WI38 (cell line): Measurements from ENCODE around the gene CASP1.

ENCODE experiments used
- H3K4me3 ChIP-seq: 2 replicates; pipeline ENCODE4 v1.5.1; 2011; ENCODE audit warnings: low read depth, mild to moderate bottlenecking, control low read depth, low read length
- TF ChIP-seq, protein P1 (sequence below): IDR thresholded peaks from 2 replicates; pipeline ENCODE4 v1.5.1; 2012; ENCODE audit warnings: low read depth, mild to moderate bottlenecking, control low read depth, low read length

The CASP1 gene

DNA sequence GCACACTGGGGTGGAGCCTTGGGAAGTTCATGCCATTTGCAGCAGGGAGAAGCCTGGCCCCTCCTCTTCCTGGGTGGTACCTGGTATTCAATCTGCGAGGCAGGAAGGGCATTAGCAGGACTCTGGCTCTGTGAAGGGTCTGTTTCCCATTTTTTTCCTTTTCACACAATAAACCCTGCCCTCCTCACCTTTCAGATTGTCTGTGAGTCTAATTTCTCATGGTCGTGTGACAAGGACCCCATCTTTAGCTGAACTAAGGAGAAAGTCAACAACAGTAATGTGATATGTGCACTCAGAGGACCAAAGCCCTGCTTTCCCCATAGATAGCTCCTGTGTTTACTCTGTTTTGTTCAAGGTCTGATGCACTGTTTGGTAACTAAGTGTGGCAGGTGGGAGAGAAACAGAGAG is 39.9 kb downstream of the CASP1 start:
- TF ChIP-seq, protein P1, sequence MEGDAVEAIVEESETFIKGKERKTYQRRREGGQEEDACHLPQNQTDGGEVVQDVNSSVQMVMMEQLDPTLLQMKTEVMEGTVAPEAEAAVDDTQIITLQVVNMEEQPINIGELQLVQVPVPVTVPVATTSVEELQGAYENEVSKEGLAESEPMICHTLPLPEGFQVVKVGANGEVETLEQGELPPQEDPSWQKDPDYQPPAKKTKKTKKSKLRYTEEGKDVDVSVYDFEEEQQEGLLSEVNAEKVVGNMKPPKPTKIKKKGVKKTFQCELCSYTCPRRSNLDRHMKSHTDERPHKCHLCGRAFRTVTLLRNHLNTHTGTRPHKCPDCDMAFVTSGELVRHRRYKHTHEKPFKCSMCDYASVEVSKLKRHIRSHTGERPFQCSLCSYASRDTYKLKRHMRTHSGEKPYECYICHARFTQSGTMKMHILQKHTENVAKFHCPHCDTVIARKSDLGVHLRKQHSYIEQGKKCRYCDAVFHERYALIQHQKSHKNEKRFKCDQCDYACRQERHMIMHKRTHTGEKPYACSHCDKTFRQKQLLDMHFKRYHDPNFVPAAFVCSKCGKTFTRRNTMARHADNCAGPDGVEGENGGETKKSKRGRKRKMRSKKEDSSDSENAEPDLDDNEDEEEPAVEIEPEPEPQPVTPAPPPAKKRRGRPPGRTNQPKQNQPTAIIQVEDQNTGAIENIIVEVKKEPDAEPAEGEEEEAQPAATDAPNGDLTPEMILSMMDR, result no peak
- no peak overlapping the region for H3K4me3 ChIP-seq

DNA sequence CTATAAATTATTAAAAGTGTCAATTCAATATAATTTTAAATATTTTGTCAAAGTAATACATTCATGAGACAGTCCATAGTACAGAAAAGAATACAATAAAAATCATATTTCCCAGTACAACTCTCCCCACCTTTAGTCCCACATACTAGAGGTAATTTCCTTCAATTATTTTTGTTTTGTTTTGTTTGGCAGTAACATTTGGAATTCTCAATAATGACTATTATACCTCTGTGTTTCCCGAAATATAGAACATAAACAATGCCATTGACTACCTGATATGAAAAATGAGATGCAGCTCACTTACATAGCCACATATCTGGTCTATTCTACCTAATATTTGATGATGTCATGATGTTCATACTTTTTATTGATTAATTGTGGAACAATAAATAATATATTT is 42.2 kb downstream of the CASP1 start:
- H3K4me3 ChIP-seq, result no peak overlapping the region
- TF ChIP-seq, protein P1, result no peak

DNA sequence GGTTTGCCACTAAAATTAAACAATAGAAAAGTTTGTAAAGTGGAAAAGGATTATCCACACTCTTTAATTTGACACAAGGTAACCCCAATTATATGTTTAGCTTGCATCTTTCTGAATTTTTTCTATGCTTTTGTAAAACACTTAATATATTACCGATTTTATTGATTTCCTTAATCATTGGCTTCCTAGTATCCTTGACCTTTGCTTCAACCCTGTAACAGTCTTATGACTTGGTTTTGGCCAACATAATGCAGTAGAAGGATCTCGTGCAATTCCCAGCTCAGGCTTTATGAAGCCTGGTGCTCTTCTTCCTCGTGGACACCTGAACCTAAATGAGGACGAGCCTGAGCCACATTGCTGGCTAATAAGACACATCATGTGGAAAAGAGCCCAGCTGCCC is 43.0 kb downstream of the CASP1 start:
- H3K4me3 ChIP-seq, result no peak overlapping the region
- TF ChIP-seq, protein P1, result no peak

DNA sequence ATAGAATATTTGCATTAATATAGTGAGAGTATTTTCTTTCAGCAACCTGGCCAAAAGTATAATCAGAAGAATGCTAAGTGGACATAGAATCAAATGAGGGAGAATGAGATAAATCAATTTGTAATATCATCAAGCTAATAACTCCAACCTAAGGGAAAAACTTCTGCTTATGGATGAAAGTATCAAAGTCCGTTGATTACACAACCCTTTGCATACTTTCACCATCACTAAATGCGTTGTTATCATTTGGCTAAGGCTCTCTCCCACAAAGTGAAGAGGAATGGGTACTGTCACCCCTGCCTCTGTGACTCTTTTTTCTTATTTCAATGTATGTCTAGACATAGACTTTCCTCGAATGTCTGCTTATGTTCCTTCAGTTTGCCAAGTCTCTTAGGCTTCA is 50.1 kb downstream of the CASP1 start:
- H3K4me3 ChIP-seq, result no peak overlapping the region
- TF ChIP-seq, protein P1, result no peak

DNA sequence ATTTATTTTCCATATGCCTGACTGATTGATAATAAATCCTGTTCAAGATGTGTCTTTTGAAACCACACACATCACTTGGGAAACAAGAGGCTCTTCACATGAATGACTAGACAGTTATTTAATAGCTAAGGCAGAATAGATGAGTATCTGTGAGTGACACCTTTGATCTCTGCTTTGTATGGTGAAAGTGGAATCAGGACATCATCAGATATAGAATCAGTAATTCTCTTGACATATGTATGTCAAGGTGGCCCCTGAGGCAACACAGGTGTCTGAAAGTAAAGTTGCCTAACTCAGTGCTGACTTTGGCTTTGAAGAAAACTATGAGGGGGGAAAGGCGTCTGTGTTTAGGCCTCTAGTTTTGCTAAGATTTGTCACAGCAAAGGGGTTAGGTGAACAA is 55.1 kb downstream of the CASP1 start:
- TF ChIP-seq, protein P1, result no peak

More for the DNA sequence above, 55.1 kb downstream of the CASP1 start:
- no peak overlapping the region for H3K4me3 ChIP-seq
